ENCODE results near the gene GPR12. TPM values are rescaled to one million over a fixed set of nuclear protein-coding genes. Genes with fewer than 3 reads are reported as not detected.

Gene GPR12
- total RNA-seq, 2 experiments from 2014 or later: not detected

DNA sequence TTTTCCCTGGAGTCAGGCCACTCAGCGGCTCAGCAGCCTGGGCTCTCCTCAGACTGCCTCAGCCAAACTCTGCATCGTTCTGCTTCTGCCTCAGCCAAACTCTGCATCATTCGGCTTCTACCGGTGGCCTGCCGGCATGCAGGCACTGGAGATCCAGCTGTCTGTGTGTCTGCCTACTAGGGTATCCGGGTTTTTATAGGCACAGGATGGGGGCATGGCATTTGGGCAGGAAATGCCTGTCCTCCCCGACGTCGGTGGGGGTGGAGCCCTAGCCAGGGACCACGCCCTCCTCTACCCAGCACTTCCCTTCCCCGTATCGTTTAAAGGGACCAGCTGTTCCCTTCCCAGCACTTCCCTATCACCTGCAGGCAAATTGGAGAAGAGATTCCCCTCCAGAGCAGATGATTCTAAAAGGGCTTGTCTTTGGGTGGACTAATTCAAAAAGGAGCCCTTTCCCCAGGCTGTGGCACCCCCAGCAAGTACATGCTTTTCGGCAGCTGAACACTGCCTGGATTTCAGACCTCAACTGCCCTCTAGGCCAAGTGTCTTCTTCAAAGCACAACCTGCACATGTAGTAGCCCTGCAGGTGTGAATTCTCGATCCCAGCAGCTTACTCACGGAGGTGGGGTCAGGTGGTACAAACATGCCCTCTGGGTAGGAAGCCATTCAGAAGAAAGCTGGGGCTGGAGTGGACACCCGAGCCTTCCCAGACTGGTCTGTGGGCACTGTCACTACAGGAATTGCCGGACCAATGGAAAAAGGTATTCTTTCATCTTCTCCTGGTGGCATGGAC is 25.4 kb upstream of the GPR12 start:
- Histone ChIP-seq H3K27ac (ENCODE audit: low read depth, low read length, poor library complexity, severe bottlenecking) (peak overlapping the region; percentile 86), H4K20me1 (ENCODE audit: insufficient read depth, low read length) (no peaks in the 10 kb centered on the region), H3K4me2 (ENCODE audit: low read length) (peak overlapping the region; percentile 86), H3K36me3 (ENCODE audit: insufficient read depth, low read length) (no peaks in the 10 kb centered on the region), H3K79me2 (ENCODE audit: insufficient read depth, low read depth, low read length) (no peaks in the 10 kb centered on the region), H3K9me3 (ENCODE audit: low read length) (0 out of 2 replicates have a peak, but pooled peaks cover 8% of the 10 kb centered on the region), H3K9me2 (ENCODE audit: insufficient read depth, low read length) (no peaks in the 10 kb centered on the region), H3K4me3 (ENCODE audit: low read depth, low read length, poor library complexity, severe bottlenecking) (peak overlapping the region; percentile 68), H3K4me1 (ENCODE audit: insufficient read depth, low read length, poor library complexity, severe bottlenecking) (peaks cover 28% of the 10 kb centered on the region), H2AFZ (ENCODE audit: low read length) (peak overlapping the region; percentile 90)
- CTCF ChIA-PET (ENCODE audit: unreplicated experiment): no interaction called here
- DNase-seq (ENCODE audit: low spot score): peak; percentile 90
- no TSS peak for BruUV-seq (replicated peaks)
- POLR2A ChIA-PET: interaction anchor here (0.6 to 0.7 kb wide), 3 partner anchors 41 to 1401 kb away, joined by 3 read pairs; no protein-coding TSS in a partner anchor
- TF ChIP-seq, protein P1, sequence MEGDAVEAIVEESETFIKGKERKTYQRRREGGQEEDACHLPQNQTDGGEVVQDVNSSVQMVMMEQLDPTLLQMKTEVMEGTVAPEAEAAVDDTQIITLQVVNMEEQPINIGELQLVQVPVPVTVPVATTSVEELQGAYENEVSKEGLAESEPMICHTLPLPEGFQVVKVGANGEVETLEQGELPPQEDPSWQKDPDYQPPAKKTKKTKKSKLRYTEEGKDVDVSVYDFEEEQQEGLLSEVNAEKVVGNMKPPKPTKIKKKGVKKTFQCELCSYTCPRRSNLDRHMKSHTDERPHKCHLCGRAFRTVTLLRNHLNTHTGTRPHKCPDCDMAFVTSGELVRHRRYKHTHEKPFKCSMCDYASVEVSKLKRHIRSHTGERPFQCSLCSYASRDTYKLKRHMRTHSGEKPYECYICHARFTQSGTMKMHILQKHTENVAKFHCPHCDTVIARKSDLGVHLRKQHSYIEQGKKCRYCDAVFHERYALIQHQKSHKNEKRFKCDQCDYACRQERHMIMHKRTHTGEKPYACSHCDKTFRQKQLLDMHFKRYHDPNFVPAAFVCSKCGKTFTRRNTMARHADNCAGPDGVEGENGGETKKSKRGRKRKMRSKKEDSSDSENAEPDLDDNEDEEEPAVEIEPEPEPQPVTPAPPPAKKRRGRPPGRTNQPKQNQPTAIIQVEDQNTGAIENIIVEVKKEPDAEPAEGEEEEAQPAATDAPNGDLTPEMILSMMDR (conservative IDR thresholded peaks at IDR 0.05; ENCODE audit: low read length): no peak
- TF ChIP-seq EZH2phosphoT487 (IDR thresholded peaks at IDR 0.05; ENCODE audit: borderline replicate concordance, low read depth, low read length): no peak
- intact Hi-C loops (cut with micrococcal nuclease; ENCODE audit: unreplicated experiment): loop anchor here (2.0 to 10.0 kb wide), 2 partner anchors 87 to 601 kb away; no protein-coding TSS in a partner anchor

DNA sequence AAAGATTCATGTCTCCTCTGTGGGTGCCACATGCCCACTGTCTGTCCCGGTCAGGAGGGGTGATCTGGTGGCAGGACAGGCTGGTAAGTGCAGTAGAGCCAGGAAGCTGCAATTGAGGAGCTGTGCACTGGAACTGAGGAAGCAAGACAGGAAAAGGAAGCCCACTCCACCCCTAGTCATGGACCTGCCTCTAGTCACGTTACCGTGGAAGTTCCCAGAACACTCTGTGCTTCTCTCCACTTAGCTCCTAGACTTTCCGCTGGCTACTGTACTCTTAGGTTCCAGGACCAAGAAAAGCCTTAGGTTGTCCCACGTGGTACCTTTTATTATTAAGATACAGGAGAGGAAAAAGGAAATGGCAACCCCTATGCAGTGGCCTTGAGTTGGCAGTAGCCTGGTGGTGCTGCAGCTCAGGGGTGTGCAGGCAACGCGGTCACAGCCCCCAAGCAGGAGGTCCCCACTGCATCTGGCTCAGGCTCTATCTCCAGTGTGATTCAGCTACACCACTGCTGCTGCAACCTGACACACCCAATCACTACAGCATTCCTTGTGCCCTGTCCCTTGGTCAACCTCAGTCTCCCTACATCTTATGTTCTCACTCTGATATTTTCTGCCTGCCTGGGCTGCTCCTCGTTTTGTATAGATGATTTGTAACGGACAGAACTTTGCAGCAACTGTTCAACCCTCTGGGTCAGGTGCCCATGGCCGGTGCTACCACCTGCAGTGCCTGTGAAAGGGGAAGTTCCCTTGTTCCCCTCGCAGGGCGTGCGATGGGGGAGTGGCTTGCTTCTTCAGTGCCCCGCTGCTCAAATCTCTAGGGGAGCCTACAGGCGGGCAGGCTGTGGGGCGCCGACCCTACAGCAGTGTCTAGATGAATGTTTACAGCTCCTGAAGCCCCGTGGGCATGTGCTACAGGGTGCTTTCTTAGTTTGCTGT is 24.4 kb upstream of the GPR12 start:
- Histone ChIP-seq H3K79me2 (ENCODE audit: insufficient read depth, low read depth, low read length) (no peaks in the 10 kb centered on the region), H3K36me3 (ENCODE audit: insufficient read depth, low read length) (no peaks in the 10 kb centered on the region), H3K4me3 (ENCODE audit: low read depth, low read length, poor library complexity, severe bottlenecking) (peak overlapping the region; percentile 68), H3K27ac (ENCODE audit: low read depth, low read length, poor library complexity, severe bottlenecking) (peak overlapping the region; percentile 86), H3K9me2 (ENCODE audit: insufficient read depth, low read length) (no peaks in the 10 kb centered on the region), H3K4me1 (ENCODE audit: insufficient read depth, low read length, poor library complexity, severe bottlenecking) (peaks cover 28% of the 10 kb centered on the region), H3K4me2 (ENCODE audit: low read length) (peak overlapping the region; percentile 86), H3K9me3 (ENCODE audit: low read length) (0 out of 2 replicates have a peak, but pooled peaks cover 8% of the 10 kb centered on the region), H2AFZ (ENCODE audit: low read length) (peak overlapping the region; percentile 90), H4K20me1 (ENCODE audit: insufficient read depth, low read length) (no peaks in the 10 kb centered on the region)
- peak; percentile 95 for DNase-seq (ENCODE audit: low spot score)
- intact Hi-C loops (cut with micrococcal nuclease; ENCODE audit: unreplicated experiment): loop anchor here (10.0 kb wide), 1 partner anchor 600 kb away; no protein-coding TSS in a partner anchor
- TF ChIP-seq EZH2phosphoT487 (IDR thresholded peaks at IDR 0.05; ENCODE audit: borderline replicate concordance, low read depth, low read length): no peak
- TF ChIP-seq, protein P1 (conservative IDR thresholded peaks at IDR 0.05; ENCODE audit: low read length): no peak
- no TSS peak for BruUV-seq (replicated peaks)
- CTCF ChIA-PET (ENCODE audit: unreplicated experiment): interaction anchor here (1.0 kb wide), 1 partner anchor 600 kb away, joined by 3 read pairs; no protein-coding TSS in a partner anchor
- POLR2A ChIA-PET: interaction anchor here (0.5 to 1.2 kb wide), 6 partner anchors 11 to 529 kb away, joined by 3 read pairs; no protein-coding TSS in a partner anchor
